ENCODE data around the gene PCDHAC2. TPM values are rescaled to one million over a fixed set of nuclear protein-coding genes. Genes with fewer than 3 reads are reported as not detected.

Gene PCDHAC2, protein sequence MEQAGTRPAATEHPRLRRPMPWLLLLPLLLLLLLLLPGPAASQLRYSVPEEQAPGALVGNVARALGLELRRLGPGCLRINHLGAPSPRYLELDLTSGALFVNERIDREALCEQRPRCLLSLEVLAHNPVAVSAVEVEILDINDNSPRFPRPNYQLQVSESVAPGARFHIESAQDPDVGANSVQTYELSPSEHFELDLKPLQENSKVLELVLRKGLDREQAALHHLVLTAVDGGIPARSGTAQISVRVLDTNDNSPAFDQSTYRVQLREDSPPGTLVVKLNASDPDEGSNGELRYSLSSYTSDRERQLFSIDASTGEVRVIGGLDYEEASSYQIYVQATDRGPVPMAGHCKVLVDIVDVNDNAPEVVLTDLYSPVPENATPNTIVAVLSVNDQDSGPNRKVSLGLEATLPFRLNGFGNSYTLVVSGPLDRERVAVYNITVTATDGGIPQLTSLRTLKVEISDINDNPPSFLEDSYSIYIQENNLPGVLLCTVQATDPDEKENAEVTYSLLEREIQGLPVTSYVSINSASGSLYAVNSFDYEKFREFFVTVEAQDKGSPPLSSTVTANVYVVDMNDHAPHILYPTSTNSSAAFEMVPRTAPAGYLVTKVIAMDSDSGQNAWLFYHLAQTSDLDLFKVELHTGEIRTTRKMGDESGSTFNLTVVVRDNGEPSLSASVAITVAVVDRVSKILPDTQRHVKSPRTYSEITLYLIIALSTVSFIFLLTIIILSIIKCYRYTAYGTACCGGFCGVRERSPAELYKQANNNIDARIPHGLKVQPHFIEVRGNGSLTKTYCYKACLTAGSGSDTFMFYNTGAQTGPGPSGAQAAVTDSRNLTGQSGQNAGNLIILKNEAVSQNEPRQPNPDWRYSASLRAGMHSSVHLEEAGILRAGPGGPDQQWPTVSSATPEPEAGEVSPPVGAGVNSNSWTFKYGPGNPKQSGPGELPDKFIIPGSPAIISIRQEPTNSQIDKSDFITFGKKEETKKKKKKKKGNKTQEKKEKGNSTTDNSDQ
- not detected in 2 replicates for total RNA-seq (2014; rRNA removed; shearing (Covaris generic))
- 0.03 and 0.07 TPM in 2 replicates for polyA plus RNA-seq (2015; cell fraction: cytosol; rRNA removed)
- not detected in 2 replicates for polyA plus RNA-seq (2015; cell fraction: nucleus; rRNA removed)

DNA sequence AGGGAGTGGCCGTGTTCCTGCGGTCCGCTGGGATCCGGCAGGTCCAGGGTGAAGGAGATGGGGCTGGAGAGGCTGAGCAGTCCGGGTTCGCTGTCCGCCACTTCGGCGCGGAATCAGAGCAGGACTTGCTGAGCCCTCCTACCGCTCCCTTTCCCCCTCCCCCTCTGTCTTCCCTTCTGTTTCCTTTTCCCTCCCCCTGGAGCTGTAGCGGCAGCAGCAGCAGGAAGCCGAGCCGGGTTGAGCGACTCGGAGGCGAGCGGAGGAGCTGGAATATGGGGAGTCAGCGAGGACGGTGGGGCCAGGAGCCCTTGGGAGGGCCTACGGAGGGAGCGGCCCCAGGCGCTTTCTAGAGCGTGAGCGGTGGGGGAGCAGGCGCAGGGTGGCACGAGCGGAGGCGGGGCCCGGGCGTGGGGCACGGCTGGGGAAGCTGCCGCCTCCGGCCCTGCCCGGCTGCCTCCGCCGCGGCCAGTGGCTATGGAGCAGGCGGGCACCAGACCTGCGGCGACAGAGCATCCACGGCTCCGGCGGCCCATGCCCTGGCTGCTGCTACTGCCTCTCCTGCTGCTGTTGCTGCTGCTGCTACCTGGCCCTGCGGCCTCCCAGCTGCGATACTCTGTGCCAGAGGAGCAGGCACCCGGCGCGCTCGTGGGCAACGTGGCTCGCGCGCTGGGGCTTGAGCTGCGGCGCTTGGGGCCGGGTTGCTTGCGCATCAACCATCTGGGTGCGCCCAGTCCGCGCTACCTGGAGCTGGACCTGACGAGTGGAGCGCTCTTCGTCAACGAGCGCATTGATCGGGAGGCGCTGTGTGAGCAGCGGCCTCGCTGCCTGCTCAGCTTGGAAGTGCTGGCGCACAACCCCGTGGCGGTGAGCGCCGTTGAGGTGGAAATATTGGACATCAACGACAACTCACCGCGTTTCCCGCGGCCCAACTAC, at the start of gene PCDHAC2:
TSS of gene PCDHAC2 (plus strand) at position 184 of the 933 bp plus-strand sequence. CDS start at position 475, 291 bp downstream.
- no peak for DNase-seq (ENCODE audit: low read depth)

DNA sequence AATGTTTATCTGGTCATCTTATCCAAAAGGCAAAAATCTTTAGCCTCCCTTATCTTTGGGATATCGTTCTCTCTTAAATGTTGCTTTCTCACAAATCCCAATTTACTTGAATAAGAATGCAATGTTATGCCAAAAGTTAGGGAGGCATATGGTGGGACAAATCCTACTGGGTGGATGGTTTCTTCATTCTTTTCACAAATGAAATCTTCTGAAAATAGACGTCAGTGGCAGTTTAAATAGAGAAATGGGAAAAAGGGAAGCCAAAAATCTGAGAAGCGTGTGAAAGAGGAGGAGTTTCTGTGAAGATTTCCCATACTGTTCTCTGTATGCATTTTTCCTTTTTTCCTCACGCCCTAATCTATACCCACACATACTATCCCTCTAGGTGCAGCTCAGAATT, 42.7 kb upstream of the PCDHAC2 start:
- no peak for DNase-seq (ENCODE audit: low read depth)

DNA sequence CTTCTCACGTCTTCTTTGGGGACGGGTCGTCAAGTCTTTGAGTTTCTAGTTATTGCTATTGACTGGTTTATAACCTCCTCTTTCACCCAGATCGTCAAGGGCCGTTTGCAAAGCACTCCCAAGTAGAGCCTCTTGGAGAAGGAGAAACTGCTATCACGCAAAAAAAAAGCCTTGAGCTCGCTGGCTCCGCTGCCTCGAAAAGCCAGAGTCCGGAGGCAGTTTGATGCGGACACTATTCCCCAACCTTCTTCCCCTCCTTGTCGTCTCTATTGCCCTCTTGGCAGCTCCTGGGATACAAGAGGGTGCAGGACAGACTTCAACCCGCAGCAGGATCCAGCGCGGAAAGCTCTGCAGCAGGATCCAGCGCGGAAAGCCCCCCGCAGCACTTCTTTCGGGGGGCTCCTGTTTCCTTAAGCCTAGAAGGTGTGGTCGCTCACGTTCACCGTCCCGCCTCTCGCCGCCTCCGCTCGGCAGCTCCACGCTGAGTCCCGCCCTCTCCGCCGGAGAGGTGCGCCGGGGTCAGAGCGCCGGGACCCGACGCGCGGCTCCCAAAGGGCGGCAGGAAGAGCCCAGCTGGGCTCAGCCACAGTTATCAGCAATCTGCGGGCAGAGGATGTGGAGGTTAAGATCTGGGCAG, 40.4 kb upstream of the PCDHAC2 start, which contains the start of gene PCDHAC1:
TSS of gene PCDHAC1 (plus strand) at position 494 of the 637 bp plus-strand sequence. CDS start 594 bp downstream, outside the sequence.
- DNase-seq (ENCODE audit: low read depth), result no peak

DNA sequence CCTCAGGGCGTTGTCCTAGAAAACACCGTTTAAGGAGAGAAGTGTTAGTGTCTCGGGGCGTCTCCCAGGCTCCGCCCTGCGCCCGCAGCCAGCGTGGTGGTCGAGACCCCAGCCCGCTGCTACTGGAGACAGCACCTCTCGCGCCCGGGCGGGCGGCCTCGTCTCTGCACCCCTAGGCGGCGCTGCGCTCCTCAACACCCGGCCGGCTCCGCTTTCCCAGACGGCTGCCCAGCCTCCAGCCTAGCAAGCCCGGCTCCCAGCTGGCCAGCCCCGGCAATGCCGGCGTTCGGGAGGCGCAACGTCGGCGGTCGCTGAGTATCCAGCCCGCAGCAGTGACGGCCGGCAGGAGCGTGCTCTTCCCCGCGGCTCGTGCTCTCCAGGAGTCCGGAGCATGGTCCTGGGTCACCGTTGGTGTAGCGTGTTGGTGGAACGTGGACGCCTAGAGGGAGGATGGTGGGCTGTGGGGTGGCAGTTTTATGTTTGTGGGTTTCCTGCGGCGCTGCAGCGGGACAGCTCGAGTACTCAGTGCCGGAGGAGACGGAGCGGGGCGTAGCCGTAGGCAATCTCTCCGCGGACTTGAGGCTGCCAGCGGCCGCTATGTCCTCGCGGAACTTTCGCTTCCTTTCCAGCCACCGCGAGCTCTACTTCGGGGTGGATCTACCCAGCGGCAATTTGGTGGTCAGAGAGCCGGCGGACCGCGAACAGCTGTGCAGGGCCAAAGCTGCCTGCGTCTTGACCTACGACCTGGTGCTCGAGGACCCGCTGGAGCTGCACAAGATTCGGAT, 39.6 kb upstream of the PCDHAC2 start:
- peak; percentile 15 for DNase-seq (ENCODE audit: low read depth)

DNA sequence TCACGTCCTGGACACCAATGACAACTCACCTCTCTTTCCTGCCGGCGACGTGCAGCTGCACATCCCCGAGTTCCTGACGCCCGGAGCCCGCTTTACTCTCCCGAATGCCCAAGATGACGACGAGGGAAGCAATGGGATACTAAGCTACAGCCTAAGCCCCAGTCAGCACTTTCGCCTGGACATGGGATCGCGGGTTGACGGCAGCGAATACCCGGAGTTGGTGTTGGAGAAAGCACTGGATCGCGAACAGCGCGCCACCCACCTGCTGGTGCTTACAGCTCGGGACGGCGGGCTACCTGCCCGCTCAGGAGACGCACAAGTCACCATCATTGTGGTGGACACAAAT, 39.1 kb upstream of the PCDHAC2 start:
- DNase-seq (ENCODE audit: low read depth), result no peak

DNA sequence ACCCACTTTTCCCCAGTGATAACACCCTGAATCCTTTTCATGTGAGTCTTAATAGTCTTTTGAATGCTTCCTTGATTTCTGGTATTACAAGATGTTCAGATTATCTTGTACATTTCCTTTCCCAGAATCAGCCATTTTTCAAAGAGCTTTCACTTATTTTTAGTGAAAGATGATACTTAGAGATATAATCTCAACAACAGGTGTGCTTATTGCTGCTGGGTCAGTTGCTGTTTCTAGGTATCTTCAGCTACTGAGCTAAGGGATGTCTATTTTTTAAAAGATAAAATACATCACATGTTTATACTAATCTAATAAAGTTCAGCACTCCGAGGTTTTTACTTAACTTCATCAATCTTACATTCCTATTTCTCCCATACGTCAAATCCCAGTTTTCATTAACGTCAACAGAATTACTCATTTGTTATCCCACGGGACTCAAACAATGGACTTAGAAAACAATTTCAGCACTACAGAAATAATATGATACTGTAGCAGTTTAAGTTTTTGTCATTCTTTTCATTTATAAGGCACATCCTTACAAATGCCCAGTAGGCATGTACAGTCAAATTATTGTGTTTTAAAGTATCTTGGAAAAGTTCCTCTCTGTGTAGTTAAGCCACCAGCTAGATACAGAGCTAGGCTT, 31.2 kb upstream of the PCDHAC2 start:
- no peak for DNase-seq (ENCODE audit: low read depth)

DNA sequence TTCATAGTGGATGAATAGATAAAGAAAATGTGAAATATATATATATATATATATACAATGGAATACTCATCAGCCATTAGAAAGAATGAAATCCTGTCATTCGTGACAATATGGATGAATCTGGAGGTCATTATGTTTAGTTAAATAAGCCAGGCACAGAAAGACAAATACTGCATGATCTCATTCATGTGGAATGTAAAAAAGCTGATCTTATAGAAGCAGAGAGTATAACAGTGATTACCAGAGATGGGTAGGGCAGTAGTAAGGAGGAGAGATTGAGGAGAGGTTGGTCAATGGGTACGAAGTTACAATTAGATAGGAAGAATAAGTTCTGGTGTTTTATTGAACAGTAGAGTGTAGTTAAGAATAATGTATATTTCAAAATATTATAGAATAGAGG, 19.7 kb upstream of the PCDHAC2 start:
- no peak for DNase-seq (ENCODE audit: low read depth)

DNA sequence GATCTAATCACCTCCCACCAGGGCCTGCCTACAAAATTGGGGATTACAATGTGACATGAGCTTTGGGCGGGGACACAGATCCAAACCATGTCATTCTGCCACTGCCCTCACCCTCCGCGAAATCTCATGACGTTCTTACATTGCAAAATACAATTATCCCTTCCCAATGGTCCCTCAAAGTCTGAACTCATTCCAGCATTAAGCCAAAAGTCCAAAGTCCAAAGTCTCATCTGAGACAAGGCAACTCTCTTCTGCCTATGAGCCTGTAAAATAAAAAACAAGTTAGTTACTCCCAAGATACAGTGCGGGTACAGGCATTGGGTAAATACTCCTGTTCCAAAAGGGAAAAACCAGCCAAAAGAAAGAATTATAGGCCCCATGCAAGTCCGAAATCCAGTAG, 14.6 kb upstream of the PCDHAC2 start:
- DNase-seq (ENCODE audit: low read depth), result no peak

DNA sequence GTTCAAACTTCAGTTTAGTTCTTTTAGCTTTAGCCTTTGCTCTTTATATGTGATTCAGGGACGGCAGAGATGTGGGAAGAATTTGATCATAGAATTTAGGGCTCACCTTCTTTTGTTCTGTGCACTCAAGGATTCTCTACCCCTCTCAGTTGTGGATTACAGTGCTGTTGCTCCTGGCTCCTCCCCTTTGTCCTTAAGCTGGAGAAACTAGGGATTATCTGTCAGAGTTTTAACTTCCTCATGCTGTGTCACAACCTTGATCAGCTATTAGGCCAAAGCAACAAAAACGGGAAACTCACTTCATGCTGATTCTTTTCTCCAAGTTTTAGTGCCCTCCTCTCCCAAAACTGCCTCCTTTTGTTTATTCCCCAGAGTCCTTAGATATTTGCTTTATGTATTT, 13.0 kb upstream of the PCDHAC2 start:
- DNase-seq (ENCODE audit: low read depth), result no peak

DNA sequence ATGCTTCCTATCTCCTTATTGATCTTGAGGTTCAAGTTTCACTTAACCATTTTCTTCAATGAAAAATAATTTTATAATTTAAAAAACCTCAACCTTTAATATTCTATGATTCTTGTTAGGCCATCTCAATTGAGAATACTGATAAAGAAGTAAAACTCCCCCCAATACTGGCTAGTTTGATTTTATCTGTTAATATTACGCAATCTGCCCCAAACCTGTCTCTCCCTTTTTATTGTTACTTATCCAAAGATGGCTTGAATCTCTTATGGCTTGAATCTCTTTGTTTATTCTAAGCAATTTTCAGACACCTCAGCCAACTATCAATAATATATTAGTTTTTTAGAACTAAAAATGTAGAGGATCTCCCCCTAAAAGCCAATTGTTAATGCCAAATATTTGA, 4.1 kb upstream of the PCDHAC2 start:
- DNase-seq (ENCODE audit: low read depth), result no peak

DNA sequence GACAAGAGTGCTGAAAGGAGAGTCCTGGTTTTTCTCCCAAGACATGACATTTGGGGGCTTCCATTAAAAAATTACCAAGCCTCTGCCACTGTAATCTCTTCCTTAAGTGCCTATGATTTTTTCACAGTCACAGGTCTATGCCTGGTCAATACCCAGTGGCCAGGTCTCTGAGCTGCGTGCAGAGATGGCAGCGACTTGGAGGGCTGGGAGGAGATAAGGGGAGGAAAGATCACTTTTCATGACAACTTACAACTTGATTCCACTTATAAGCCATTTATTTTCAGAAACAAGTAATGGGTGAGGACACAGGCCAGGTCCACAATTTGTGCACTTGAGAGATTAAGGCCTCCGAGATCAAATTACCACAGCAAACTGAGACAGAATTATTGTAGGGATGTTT, 1.9 kb upstream of the PCDHAC2 start:
- DNase-seq (ENCODE audit: low read depth), result no peak

DNA sequence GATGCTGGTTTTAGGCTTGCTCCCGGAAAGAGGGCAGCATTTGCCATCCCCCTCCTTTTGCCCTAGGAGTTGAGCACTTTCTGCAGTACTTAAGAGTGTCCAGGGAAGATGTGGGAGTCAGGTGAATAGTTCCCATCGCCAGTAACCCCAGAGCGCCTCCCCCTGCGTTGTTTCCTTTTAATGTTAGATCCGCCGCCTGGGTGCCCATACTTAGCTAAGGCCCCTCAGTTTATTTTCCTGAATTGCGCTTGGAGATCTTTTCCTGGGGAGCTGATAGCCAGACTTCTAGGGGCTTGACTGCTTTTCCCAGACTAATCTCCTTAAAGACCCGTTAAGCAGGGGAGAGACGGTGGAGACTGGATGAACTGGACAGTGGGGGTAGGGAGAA, 377 bp upstream of the PCDHAC2 start:
- no peak for DNase-seq (ENCODE audit: low read depth)

DNA sequence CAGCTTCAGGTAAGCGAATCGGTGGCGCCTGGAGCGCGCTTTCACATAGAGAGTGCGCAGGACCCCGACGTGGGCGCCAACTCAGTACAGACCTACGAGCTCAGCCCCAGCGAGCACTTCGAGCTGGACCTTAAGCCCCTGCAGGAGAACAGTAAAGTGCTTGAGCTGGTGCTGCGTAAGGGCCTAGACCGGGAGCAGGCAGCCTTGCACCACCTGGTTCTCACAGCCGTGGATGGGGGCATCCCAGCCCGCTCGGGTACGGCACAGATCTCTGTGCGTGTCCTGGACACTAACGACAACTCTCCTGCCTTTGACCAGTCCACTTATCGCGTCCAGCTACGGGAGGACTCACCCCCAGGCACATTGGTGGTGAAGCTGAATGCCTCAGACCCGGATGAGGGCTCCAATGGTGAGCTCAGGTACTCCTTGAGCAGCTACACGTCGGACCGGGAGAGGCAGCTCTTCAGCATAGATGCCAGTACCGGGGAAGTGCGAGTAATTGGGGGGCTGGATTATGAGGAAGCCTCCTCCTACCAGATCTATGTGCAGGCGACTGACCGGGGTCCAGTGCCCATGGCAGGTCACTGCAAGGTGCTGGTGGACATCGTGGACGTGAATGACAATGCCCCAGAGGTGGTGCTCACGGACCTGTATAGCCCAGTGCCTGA, 1.1 kb downstream of the PCDHAC2 start:
- DNase-seq (ENCODE audit: low read depth), result no peak

DNA sequence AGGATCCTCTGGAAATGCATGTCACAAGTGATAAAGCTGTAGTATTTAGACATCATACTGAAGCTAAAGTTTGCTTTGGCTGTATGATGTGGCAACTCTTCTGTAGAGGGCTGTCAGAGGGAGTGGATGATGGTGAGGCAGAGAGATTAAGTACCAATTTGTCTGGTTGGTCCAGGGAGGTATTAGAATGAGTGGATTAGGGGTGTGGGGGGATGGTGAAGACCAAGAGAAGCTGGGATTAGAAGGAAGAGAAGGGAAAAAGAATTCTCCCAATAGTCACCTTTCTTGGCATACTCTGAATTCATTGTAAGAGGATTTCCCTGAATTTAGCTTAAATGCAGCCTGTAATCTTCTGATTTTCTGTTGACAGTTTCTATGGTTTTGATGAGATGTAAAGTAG, 3.6 kb downstream of the PCDHAC2 start:
- no peak for DNase-seq (ENCODE audit: low read depth)

DNA sequence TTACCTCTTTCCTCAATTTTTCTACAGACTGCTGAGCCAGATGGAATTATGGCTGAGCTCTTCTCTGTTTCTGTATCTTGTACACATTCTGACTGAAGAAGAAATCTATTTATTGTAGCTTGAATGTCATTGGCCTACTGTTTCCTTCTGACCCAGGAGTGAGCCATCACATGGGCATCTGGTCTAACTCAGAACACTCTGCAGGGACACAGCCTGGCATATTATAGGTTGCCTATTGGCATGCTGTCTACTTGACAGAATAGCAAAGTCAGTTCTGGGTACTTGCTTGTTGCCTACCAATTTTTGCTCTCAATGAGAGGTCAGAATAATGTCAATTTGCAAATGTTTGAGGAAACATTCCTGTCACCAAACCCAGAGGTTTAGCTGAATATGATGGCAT, 7.3 kb downstream of the PCDHAC2 start:
- DNase-seq (ENCODE audit: low read depth), result no peak

DNA sequence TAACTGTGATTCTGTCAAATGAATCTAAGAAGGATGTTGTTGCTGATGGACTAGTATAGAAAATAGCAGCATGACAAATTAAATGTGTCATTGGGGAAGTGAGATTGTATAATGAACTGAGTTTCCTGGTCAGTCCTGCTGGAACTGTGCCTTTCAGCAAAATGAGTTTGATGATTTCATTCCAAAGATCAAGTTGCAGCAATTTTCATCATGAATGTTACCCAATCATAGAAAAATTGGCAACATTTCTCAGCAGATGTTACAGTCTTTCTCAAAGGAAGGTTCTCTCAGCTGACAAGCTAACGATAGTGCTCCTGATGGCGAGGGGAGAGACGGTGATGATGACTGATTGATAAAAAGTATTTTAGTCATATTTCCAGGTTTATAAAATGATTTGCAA, 10.7 kb downstream of the PCDHAC2 start:
- no peak for DNase-seq (ENCODE audit: low read depth)

DNA sequence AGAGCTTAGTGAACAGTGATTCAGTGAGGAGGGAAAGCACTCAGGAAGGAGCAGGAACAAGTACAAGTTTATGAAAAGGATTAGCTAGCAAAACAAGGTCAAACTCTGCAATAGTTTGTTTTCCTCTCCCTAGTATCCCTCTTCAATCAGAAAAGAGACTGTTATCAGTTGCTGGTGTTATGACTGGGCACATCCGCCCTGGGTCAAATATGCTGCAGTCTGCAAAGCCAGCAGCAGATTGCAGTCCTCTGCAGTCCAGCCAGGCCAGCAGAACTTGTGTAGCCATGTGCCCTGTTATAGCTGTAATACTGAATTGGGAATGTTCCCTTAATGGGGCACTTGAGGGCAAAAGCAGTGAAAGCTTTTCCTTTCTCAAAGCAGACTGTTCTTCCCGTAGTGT, 12.0 kb downstream of the PCDHAC2 start:
- no peak for DNase-seq (ENCODE audit: low read depth)

DNA sequence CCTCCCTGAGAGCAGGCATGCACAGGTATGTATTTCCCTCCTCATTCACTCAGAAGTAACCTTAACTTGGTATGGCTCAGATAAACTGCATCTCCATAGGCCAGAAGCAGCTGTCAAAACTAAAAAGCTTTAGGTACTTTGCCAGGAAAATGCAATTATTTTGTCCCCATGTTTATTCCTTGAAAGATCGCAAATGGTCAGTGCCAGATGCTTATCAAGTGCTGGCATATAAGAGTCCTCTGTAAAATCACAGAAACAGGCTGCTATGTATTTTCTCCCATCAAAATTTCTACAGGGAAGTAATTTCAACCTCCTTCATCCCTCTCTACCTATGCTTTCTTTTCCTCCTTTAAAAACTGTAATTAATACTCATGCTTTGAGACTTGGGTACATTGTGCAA, 12.7 kb downstream of the PCDHAC2 start:
- DNase-seq (ENCODE audit: low read depth), result no peak

All from HT1080 (cell line).